Measurements from ENCODE around the gene MGLL.
A peak's percentile ranks its signal among the peaks of the same experiment; 100 is the strongest.

MGLL gene

DNA sequence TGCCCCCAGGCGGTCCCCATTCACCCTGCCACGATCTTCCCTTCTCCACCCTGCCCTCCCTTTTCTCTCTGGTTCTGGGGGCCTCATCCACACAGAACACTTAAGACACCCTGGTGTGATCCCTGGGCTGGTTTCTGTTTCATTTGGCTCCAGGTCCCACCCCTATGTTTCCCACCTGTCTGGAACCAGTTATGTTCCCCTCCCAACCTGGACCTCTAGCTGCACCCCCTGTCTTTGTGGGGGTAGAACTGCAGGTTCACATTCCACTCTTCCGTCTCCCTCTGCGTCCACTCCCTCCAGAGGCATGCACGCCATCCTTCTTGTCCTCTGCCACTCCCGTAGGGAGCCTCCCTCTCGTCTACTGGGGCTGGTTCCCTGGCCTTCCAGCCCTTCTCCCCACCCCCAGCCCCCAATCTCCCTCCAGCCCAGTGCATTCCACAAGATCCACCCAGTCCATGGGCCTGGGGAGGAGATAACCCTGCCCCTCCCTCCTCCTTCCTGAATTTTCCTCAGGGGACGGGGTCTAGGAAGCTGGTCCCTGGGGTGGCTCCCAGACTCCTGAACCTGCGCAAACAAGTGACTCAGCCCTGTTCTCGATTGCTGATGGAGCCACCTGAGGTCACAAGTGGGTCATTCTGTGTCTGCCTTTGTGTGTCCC lies 75.8 kb downstream of the MGLL start:
- H3K36me3 ChIP-seq (ENCODE audit: insufficient read depth, low read length): no peaks in the 10 kb centered on the region
- no peak overlapping the region for H3K4me3 ChIP-seq (ENCODE audit: low read depth in 1 of 2, low read length in 2 of 2)
- no peaks in the 10 kb centered on the region for H3K9me3 ChIP-seq (ENCODE audit: insufficient read depth, low read length, severe bottlenecking)
- no peak overlapping the region for H3K9ac ChIP-seq (ENCODE audit: low read depth, low read length)
- no peaks in the 10 kb centered on the region for H4K20me1 ChIP-seq (ENCODE audit: insufficient read depth, low read length)
- no peak for DNase-seq
- no peak overlapping the region for H2AFZ ChIP-seq (ENCODE audit: low read depth, low read length)
- H3K27me3 ChIP-seq (ENCODE audit: insufficient read depth, low read length, poor library complexity): peaks cover 9% of the 10 kb centered on the region
- H3K4me2 ChIP-seq (ENCODE audit: insufficient read depth, low read length): no peak overlapping the region
- ATAC-seq (ENCODE audit: insufficient read depth, low read depth): no peak
- H3K27ac ChIP-seq (ENCODE audit: low read length): no peak overlapping the region
- H3K79me2 ChIP-seq (ENCODE audit: insufficient read depth, low read length): no peaks in the 10 kb centered on the region
- no peaks in the 10 kb centered on the region for H3K4me1 ChIP-seq (ENCODE audit: insufficient read depth, low read length)
- TF ChIP-seq EZH2 (IDR thresholded peaks at IDR 0.05; ENCODE audit: borderline replicate concordance, low read depth, low read length, severe bottlenecking): no peak
- TF ChIP-seq, protein P1, sequence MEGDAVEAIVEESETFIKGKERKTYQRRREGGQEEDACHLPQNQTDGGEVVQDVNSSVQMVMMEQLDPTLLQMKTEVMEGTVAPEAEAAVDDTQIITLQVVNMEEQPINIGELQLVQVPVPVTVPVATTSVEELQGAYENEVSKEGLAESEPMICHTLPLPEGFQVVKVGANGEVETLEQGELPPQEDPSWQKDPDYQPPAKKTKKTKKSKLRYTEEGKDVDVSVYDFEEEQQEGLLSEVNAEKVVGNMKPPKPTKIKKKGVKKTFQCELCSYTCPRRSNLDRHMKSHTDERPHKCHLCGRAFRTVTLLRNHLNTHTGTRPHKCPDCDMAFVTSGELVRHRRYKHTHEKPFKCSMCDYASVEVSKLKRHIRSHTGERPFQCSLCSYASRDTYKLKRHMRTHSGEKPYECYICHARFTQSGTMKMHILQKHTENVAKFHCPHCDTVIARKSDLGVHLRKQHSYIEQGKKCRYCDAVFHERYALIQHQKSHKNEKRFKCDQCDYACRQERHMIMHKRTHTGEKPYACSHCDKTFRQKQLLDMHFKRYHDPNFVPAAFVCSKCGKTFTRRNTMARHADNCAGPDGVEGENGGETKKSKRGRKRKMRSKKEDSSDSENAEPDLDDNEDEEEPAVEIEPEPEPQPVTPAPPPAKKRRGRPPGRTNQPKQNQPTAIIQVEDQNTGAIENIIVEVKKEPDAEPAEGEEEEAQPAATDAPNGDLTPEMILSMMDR (IDR thresholded peaks at IDR 0.05; ENCODE audit: borderline replicate concordance, extremely low read depth, low read length, poor library complexity, severe bottlenecking): peak; percentile 21

DNA sequence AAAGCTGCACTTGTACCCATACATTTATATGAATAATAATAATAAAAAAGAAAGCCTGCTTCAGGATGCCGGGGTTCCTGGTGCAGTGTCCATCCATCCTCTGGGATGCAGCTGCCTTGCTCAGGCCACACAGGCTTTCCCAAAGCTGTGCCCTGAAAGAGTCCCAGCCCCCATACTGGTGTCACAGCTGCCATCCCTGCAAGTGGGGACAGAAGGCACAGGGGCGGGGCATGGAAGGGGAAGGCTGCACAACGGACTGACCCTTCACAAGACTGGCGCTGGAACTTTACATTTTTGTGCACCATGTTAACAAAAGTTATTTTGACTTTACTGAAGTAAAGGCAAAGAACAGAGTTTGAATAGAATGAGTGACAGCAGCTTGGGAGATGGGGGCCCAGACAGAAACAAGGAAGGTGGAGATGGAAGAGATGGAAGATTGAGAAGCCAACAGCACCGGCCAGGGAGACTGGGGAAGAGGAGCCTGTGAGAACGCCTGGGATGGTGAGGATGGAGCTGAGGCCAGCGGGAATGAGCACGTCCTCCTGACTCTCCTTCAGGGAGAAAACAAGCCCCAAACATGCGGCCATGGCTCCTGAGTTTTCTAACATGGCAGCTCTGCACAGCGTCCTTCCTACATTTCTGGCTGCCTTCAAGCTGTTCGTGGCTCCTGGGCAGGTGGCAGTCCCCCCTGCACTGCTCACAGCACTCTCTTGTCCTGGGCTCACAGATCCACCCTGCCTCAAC lies 76.5 kb downstream of the MGLL start:
- Histone ChIP-seq H3K4me2 (ENCODE audit: insufficient read depth, low read length) (no peak overlapping the region), H3K4me1 (ENCODE audit: insufficient read depth, low read length) (no peaks in the 10 kb centered on the region)

DNA sequence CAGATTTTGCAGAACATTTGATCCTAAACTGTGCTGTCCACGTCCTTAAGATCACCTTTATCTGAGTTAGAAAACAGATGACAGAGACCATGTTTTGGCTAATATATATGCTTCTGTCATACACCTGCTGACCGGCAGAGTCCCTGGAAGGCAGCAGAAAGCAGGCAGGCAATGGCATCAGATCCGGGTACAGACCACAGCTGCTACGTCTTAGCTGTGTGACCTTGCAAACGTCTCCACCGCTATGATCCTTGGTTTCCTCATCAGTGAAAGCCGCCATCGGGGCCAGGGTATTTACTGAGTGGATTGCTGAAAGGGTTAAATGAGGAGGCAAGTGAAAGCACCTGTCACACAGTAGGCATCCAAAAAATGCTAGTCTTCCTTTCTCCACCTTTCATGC lies 77.4 kb downstream of the MGLL start:
- no peak overlapping the region for H3K9ac ChIP-seq (ENCODE audit: low read depth, low read length)
- H3K79me2 ChIP-seq (ENCODE audit: insufficient read depth, low read length): no peaks in the 10 kb centered on the region
- peaks cover 3% of the 10 kb centered on the region for H3K27me3 ChIP-seq (ENCODE audit: insufficient read depth, low read length, poor library complexity)
- no peaks in the 10 kb centered on the region for H3K4me1 ChIP-seq (ENCODE audit: insufficient read depth, low read length)
- no peak overlapping the region for H3K4me2 ChIP-seq (ENCODE audit: insufficient read depth, low read length)
- no peak overlapping the region for H3K4me3 ChIP-seq (ENCODE audit: low read depth in 1 of 2, low read length in 2 of 2)
- no peak for TF ChIP-seq EZH2 (IDR thresholded peaks at IDR 0.05; ENCODE audit: borderline replicate concordance, low read depth, low read length, severe bottlenecking)
- TF ChIP-seq, protein P1 (IDR thresholded peaks at IDR 0.05; ENCODE audit: borderline replicate concordance, extremely low read depth, low read length, poor library complexity, severe bottlenecking): no peak
- no peak overlapping the region for H2AFZ ChIP-seq (ENCODE audit: low read depth, low read length)
- DNase-seq (no peak), ATAC-seq (ENCODE audit: insufficient read depth, low read depth) (no peak)
- no peaks in the 10 kb centered on the region for H3K9me3 ChIP-seq (ENCODE audit: insufficient read depth, low read length, severe bottlenecking)
- no peaks in the 10 kb centered on the region; the same call in 1 of the 2 replicates for H4K20me1 ChIP-seq (ENCODE audit: insufficient read depth, low read length)
- no peaks in the 10 kb centered on the region for H3K36me3 ChIP-seq (ENCODE audit: insufficient read depth, low read length)
- no peak overlapping the region for H3K27ac ChIP-seq (ENCODE audit: low read length)

More for the DNA sequence above, 76.5 kb downstream of the MGLL start:
- H3K4me3 ChIP-seq (ENCODE audit: low read depth in 1 of 2, low read length in 2 of 2): no peak overlapping the region
- H3K79me2 ChIP-seq (ENCODE audit: insufficient read depth, low read length): no peaks in the 10 kb centered on the region
- DNase-seq (no peak), ATAC-seq (ENCODE audit: insufficient read depth, low read depth) (no peak)
- no peak overlapping the region for H2AFZ ChIP-seq (ENCODE audit: low read depth, low read length)
- no peaks in the 10 kb centered on the region; the same call in 1 of the 2 replicates for H4K20me1 ChIP-seq (ENCODE audit: insufficient read depth, low read length)
- no peaks in the 10 kb centered on the region for H3K9me3 ChIP-seq (ENCODE audit: insufficient read depth, low read length, severe bottlenecking)
- peaks cover 9% of the 10 kb centered on the region for H3K27me3 ChIP-seq (ENCODE audit: insufficient read depth, low read length, poor library complexity)
- no peaks in the 10 kb centered on the region for H3K36me3 ChIP-seq (ENCODE audit: insufficient read depth, low read length)
- no peak overlapping the region for H3K9ac ChIP-seq (ENCODE audit: low read depth, low read length)
- no peak for TF ChIP-seq EZH2 (IDR thresholded peaks at IDR 0.05; ENCODE audit: borderline replicate concordance, low read depth, low read length, severe bottlenecking)
- TF ChIP-seq, protein P1 (IDR thresholded peaks at IDR 0.05; ENCODE audit: borderline replicate concordance, extremely low read depth, low read length, poor library complexity, severe bottlenecking): no peak
- no peak overlapping the region for H3K27ac ChIP-seq (ENCODE audit: low read length)
